Measurements from ENCODE around the gene DUSP16.

DUSP16 gene

DNA sequence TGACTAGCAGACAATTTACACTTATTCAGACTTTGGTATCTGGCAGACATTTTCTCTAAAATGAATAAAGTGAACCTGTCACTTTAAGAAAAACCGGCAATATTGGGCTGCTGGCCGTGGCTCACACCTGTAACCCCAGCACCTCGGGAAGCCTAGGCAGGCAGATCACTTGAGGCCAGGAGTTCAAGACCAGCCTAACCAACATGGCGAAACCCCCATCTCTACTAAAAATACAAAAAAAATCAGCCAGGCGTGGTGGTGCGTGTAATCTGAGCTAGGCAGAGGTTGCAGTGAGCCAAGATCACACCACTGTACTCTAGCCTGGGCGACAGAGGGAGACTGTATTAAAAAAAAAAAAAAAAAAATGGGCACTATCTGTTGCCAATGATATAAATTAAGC is 11.5 kb downstream of the DUSP16 start:
- H3K4me3 ChIP-seq (ENCODE audit: low read length), result no peak overlapping the region
- DNase-seq (ENCODE audit: low read depth, low spot score), result no peak

DNA sequence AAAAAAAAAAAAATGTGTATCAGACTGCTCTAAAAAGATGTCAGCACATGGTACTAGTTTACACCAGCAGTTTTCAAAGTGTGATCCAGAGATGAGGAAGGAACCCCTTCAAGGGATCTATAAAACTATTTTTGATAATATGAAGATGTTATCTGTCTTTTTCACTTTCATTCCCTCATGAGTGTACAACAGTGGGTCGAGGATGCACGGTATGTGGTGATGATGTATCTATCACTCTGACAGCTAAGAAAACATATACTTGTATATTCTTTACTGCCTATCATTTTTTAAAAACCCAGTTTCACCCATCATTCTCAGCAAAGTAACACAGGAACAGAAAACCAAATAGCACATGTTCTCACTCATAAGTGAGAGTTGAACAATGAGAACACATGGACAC is 12.4 kb downstream of the DUSP16 start:
- no peak overlapping the region for H3K4me3 ChIP-seq (ENCODE audit: low read length)
- DNase-seq (ENCODE audit: low read depth, low spot score), result no peak

DNA sequence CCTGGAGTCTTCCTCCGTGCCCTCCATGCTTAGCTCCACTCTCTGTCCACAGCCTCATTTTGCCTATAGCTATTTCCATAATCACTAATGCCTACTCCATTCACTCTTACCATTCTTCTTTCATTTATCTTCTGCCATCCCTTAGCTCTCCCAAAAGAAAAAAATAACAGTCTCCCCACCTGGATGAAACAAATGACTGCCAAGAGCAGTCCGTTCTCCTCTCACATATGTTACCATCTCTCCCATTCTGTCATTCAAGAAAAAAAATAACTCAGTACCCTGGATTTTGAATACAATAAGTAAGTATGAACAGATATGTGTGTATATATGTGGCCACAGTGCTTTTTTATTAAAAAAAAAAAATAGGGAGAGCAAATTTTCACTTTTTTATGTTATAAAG is 13.2 kb downstream of the DUSP16 start:
- H3K4me3 ChIP-seq (ENCODE audit: low read length), result no peak overlapping the region
- no peak for DNase-seq (ENCODE audit: low read depth, low spot score)

DNA sequence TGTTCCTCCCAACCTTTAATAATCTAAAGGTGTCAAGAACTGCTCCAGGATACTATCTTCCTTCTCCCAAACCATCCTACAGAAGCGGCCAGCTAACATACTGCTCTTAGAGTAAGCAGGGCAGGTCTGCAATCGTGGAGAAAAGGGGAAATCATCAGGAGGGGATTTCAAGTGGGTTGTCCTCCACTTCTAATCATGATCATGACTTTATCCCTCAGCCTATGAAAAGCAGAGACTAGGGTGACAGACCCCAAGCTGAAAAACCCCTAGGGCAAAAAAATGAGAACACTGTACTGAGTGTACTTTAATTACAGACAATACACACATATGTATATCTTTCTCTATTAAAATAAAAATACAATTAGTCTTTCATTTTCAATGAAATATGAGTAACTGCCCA is 13.9 kb downstream of the DUSP16 start:
- no peak overlapping the region for H3K4me3 ChIP-seq (ENCODE audit: low read length)
- no peak for DNase-seq (ENCODE audit: low read depth, low spot score)

DNA sequence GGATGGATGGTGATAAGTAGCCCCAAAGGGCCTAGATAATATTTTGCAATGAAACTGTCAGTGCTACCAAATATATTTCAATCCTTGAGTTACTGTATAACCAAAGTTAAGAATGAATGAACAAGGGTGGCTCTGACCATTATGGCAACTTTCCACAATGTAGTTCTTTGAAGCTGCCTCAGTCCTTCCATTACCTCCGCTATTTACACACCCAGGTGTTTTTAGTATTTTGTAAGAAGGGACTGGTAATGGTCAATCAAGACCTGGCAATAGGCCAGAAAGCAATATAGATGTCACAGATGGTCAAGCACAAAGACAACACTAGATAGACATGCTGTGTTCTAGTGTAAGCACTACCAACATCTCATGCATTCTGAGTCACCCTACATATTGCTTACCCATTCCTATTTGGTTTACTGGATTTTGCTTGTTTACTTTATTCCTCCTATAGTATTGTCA is 16.3 kb downstream of the DUSP16 start:
- DNase-seq (ENCODE audit: low read depth, low spot score), result no peak

DNA sequence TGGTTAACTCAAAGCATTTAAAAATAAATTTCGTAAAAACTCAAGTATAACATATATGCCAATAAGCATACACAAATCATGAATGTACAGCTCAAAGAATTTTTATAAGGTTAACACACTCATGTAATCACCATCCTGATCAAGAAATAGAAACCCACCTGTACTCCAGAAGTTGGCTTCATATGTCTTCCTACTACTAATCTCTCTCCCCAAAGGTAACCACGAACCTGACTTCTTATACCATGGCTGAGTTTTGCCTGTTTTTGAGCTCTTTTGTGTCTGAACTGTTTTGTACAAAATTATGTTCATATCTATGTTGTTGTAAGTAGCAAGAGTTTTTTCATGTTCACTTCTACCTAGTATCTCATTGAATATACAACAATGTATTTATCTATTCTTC is 18.7 kb downstream of the DUSP16 start:
- no peak overlapping the region for H3K4me3 ChIP-seq (ENCODE audit: low read length)
- no peak for DNase-seq (ENCODE audit: low read depth, low spot score)

More for the DNA sequence above, 16.3 kb downstream of the DUSP16 start:
- H3K4me3 ChIP-seq (ENCODE audit: low read length), result no peak overlapping the region

DNA sequence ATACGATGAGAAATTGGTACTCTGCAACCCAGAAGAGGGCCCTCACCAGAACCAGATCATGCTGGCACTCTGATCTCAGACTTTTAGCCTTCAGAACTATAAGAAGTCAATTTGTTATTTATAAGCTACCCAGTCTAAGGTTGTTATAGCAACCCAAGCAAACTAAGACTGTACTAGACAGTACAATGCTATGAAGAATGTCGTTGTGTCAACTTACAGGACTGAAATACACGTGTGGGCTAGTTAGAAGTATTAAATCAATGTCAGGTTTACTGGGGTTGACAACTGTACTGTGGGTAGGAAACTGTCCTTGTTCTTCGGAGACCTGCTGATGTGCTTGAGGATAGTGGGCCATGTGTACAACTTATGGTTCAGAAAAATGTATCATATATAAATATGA is 19.7 kb downstream of the DUSP16 start:
- H3K4me3 ChIP-seq (ENCODE audit: low read length), result no peak overlapping the region
- no peak for DNase-seq (ENCODE audit: low read depth, low spot score)

DNA sequence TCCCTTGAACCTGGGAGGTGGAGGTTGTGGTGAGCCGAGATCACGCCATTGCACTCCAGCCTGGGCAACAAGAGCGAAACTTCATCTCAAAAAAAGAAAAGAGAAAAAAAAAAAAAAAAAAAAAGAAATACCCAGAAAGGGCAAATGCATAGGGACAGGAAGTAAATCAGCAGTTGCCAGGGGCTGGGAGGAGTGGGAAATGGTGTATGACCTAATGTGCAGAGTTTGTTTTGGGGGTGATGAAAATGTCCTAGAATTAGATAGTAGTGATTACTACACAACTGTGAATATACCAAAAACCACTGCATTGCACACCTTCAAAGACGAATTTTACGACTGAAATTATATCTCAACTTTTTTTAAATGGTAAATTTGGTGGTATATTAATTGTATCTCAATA is 20.4 kb downstream of the DUSP16 start:
- DNase-seq (ENCODE audit: low read depth, low spot score), result no peak
- no peak overlapping the region for H3K4me3 ChIP-seq (ENCODE audit: low read length)

DNA sequence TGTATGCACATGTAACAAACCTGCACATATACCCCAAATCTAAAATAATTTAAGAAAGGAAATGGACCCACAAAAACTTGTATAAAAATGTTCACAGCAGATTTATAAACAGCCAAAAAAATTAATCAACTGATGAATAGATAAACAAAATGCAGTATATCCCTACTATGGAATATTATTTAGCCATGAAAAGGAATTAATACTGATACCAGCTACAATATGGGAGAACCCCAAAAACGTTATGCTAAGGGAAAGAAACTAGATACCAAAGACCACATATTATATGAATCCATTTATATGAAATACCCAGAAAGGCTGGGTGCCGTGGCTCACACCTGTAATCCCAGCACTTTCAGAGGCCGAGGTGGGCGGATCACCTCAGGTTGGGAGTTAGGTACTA is 20.9 kb downstream of the DUSP16 start:
- no peak for DNase-seq (ENCODE audit: low read depth, low spot score)
- no peak overlapping the region for H3K4me3 ChIP-seq (ENCODE audit: low read length)

DNA sequence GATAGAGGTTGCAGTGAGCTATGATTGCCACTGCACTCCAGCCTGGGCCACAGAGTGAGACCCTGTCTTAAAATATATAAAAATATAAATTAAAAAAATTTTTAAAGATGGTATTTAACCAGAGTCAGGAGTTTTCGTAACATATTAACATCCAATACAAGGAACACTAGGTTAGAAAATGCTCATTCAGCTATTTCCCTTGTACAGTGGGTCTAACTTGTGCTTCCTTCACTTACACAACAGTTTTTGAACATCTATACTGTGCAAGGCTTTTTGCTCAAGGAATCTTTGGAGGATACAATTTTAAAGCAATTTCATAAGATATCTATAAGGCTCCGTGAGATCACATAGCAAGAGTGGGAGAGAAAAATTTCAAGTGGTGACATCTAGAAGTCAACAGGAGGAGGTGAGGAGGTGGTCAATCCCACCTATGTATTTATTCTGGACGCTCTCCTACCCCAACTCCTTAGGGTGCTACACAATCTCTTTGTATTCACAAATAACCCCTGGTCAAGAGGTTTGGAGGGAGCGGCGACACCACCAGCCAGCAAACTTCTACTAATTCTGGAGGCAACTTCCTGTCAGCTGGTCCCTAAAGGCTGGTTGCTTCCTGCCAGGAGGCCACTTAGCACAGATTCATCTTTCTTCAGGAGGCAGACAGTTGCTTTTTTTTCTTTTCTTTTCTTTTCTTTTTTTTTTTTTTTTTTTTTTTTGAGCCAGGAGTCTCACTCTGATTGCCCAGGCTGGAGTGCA is 22.2 kb downstream of the DUSP16 start:
- no peak overlapping the region for H3K4me3 ChIP-seq (ENCODE audit: low read length)
- peak; percentile 49 for DNase-seq (ENCODE audit: low read depth, low spot score)

DNA sequence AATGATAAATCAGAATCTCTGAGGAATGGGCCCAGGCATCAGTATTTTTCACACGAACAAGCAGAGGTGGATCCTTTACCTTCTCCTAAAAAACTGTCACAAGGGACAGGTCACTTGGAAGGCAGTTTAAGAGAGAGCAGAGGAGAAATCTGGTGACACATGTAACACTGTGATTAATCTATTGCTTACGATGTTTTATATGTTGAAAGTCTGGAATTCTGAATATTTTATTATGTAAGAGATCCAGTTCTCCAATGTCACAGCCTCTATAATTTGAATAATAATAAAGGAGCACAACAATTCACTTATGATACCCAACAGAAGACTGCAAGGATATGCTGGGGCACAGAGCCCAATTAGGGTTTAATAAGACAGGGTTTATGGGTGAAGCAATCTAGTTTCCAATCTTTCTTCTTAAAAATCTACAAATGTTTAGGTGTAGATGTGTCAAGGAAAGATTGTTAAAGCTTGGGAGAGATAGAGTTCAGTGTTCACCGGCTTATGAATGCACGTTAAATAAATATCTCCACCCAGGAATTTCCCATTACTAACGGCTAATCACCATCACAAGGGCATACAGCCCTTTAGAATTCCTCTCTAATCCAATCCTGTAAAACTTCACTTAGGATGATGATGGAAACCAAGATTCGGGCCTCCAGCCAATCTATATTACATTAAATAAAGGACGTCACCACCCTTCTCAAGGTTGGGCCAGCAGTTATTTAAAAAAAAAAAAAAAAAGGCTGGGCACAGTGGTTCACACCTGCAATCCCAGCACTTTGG is 23.4 kb downstream of the DUSP16 start:
- H3K4me3 ChIP-seq (ENCODE audit: low read length), result no peak overlapping the region
- DNase-seq (ENCODE audit: low read depth, low spot score), result no peak

DNA sequence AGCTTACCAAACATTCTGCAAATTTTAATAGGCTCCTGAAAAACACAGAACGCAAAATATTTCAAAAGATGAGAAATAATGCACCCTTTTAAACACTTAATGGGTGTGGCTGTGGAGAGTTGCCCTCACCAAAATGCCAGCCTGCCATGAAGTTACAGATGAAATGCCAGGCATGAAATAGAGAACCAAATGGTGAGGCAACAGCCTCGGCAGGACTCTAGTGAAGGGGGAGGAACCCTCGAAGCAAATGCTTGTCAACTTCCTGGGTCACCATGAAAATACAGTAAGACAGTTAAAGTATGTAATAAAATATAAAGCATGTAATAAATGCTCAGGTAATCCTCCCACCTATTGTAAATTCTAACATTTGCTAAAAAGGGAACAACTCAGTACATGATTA is 24.1 kb downstream of the DUSP16 start:
- H3K4me3 ChIP-seq (ENCODE audit: low read length), result no peak overlapping the region
- no peak for DNase-seq (ENCODE audit: low read depth, low spot score)

DNA sequence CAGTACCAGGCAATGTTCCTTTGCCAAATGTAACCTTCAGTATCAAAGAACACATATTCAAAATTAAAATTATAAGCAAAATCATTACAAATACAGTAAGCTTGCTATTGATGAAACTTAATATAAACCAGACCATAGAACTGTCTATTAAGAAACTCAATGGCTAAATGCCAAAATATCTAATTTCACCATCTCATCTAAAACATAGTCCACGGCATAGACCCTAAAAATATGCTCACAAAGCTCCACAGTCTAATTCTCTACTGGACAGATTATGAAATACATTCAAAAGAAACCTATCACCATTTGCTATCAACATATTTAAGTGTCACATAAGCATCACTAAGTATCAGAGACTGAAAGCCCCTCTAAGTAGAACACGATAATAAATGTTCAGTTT is 25.2 kb downstream of the DUSP16 start:
- no peak for DNase-seq (ENCODE audit: low read depth, low spot score)
- no peak overlapping the region for H3K4me3 ChIP-seq (ENCODE audit: low read length)

DNA sequence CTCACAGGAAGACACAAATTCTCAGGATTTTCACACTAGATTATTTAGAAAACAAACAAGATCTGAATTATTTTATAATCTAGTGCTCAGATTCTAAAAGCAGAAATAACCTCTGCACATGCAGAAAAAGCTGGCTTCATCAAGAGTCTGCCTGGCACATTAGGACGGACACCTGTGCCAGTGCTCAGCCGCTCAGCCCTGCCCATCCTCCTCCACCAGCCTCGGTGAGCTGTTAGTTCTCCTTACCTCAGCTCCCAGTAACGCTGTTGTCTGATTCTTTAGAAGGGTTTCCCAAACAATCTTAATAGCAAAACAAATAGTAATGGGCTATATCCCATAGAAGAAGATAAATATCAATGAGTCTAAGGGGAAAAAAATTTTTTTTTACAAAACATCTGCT is 27.7 kb downstream of the DUSP16 start:
- DNase-seq (ENCODE audit: low read depth, low spot score), result no peak
- H3K4me3 ChIP-seq (ENCODE audit: low read length), result no peak overlapping the region

DNA sequence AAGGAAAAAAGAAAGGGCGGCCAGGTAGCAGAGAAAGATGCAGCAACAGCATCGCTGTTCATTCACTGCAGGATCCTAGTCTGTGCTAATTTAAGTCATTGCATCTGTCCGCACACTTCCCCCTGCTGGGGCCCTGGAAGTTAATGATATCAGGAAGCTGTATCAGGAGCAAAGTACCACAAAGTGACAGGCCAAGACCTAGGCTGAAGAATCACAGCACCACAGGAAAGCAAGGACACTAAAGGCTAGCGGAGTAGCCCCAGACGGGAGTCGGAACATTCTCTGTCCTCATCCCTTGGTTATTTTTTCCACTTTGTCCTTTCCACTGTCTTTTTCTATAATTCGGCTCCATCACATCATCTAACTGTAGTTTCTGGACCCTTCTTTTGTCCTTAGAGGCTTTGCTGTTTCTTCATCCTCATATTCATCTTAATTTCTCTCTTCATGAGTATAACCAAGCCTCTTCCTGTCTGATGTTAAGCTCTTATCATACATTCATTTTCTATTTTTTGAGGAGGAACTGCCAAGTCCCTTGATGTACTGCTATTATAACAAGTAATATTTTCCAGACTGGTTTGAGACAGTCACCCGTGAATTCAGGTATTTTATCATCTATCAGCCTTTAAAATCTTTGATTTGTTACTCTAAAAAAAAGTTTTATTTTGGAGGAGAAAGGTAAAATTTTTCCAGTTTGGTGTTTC is 28.3 kb downstream of the DUSP16 start:
- no peak for DNase-seq (ENCODE audit: low read depth, low spot score)
- no peak overlapping the region for H3K4me3 ChIP-seq (ENCODE audit: low read length)

DNA sequence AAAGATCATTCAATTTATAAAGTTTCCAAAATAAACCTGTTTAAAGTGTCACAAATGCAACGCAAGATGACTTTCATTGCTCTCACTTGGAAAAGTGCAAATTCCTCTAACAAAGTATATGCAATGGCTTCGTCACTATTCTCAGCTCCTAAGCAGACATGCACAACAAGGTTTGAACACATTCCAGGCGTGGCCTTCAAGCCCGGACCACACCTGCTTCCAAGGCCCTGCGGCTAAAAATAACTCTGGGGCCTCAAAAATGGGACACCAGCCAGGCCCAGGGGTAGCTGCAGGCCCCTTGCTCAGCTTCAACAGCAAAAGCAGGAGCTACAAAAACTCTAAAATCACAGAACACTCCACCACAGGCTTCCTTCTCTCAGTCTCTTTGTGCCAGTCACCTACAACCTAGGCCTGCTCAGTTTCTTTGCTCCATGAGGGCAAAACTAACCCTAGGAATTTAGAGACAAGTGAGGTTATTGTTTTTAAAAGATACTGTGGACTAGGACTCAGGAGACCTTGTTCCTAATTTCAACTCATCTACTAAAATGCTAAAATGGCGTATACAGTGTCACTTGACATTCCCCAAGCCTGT is 29.3 kb downstream of the DUSP16 start:
- no peak overlapping the region for H3K4me3 ChIP-seq (ENCODE audit: low read length)
- DNase-seq (ENCODE audit: low read depth, low spot score), result no peak

DNA sequence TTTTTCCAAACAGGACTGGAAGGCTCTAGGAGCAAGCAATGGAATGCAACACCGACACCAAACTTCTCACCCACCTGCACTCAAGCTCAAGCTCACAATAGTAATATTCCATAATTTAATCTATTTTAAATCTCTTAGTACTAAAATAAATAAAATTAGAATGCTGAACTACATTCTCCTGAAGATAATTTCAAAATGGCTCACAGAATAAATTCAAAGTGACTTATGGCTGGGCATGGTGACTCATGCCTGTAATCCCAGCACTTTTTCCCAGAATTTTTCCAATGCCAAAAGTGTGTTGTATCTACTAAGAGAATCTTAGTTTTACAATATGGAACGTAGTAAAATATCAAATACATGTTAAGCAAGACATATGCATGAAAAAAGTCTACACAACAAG is 31.5 kb downstream of the DUSP16 start:
- DNase-seq (ENCODE audit: low read depth, low spot score), result no peak
- H3K4me3 ChIP-seq (ENCODE audit: low read length), result no peak overlapping the region

DNA sequence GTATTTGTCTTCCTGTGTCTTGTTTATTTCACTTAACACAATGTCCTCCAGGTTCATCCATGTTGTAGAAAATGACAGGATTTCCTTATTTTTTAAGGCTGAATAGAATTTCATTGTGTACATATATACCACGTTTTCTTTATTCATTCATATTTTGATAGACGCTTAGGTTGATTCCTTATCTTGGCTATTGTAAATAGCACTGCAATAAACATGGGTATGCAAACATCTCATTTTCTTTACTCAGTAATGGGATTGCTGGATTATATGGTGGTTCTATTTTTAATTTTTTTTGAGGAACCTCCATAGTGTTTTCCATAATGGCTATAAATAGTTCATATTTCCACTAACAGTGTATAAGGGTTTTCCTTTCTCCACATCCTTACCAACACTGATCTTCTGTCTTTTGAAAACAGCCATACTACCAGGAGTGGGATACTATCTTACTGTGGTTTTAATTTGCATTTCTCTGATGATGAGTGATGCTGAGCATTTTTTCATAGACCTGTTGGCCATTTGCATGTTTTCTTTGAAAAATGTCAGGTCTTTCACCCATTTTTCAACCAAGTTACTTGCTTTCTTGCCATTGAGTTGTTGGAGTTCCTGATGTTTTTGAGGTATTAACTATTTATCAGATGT is 32.8 kb downstream of the DUSP16 start:
- DNase-seq (ENCODE audit: low read depth, low spot score), result no peak
- H3K4me3 ChIP-seq (ENCODE audit: low read length), result no peak overlapping the region
